ENCODE measurements around the gene FIG4. TPM values are rescaled to one million over a fixed set of nuclear protein-coding genes. Genes with fewer than 3 reads are reported as not detected.
A peak's percentile ranks its signal among the peaks of the same experiment; 100 is the strongest.
"Not testable (repeated sequence)": the region's sequence is repeated elsewhere in the genome, so short reads cannot be mapped to it uniquely, and the experiment has no call there.

The FIG4 gene
- total RNA-seq, 1 donor from 2014 or later = 21.8 TPM

DNA sequence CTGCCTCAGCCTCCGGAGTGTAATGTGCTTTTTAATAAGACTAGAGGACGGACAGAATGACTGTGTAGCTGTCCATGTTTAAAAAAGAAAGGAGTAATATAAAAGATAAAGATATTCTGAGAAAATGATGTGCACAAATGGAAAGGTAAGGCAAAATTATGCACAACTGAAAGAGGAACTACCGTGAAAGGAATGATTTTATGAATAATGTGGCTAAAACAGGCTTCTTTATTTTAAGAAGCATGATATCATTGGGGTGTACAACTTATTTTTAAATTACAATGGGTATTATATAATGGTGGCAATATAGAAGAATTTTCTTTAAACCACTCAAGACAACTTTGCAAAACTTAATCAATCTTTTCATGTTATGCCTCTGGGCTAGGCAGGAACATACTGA lies 78.1 kb downstream of the FIG4 start:
- POLR2A ChIA-PET = no interaction called here
- Mint-ChIP-seq H3K4me1 (peaks cover 42% of the 10 kb centered on the region), H3K4me3 (peak overlapping the region; percentile 52), H3K36me3 (ENCODE audit: low read depth) (peaks cover 40% of the 10 kb centered on the region), H3K27ac (peak overlapping the region; percentile 46), H3K27me3 (no peaks in the 10 kb centered on the region), H3K9me3 (peaks cover 5% of the 10 kb centered on the region)
- CTCF ChIA-PET = interaction anchor here (0.7 kb wide), 1 partner anchor 64 kb away, joined by 3 read pairs; no protein-coding TSS in a partner anchor
- intact Hi-C loops (cut with micrococcal nuclease) = no loop called here
- TF ChIP-seq, protein P1, sequence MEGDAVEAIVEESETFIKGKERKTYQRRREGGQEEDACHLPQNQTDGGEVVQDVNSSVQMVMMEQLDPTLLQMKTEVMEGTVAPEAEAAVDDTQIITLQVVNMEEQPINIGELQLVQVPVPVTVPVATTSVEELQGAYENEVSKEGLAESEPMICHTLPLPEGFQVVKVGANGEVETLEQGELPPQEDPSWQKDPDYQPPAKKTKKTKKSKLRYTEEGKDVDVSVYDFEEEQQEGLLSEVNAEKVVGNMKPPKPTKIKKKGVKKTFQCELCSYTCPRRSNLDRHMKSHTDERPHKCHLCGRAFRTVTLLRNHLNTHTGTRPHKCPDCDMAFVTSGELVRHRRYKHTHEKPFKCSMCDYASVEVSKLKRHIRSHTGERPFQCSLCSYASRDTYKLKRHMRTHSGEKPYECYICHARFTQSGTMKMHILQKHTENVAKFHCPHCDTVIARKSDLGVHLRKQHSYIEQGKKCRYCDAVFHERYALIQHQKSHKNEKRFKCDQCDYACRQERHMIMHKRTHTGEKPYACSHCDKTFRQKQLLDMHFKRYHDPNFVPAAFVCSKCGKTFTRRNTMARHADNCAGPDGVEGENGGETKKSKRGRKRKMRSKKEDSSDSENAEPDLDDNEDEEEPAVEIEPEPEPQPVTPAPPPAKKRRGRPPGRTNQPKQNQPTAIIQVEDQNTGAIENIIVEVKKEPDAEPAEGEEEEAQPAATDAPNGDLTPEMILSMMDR (IDR thresholded peaks at IDR 0.05) = no peak
- no peak for DNase-seq
- ATAC-seq (ENCODE audit: low read depth) = no peak

DNA sequence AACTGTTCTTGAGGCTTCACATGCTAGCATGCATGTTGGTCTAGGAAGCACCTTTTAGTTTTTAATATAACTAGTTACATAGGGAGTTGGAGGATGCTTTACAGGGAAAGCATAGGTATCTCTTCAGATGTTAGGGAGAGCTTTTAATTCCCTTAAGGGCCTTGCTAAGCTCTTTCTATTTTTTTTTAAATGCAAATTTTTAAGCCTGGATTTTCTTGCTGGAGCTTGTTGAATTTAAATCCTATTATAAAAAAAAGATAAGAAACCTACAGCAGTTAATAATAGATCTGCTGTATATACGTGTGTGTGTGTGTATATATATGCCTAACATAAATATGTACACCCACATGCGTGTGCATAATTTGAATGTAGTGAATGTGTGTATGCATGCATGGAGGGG lies 79.0 kb downstream of the FIG4 start:
- POLR2A ChIA-PET = no interaction called here
- TF ChIP-seq, protein P1 (IDR thresholded peaks at IDR 0.05) = no peak
- H3K27ac Mint-ChIP-seq = no peak overlapping the region
- H3K4me1 Mint-ChIP-seq = peaks cover 44% of the 10 kb centered on the region
- H3K36me3 Mint-ChIP-seq (ENCODE audit: low read depth) = peaks cover 34% of the 10 kb centered on the region
- H3K27me3 Mint-ChIP-seq = no peaks in the 10 kb centered on the region
- intact Hi-C loops (cut with micrococcal nuclease) = loop anchor here (5.0 kb wide), 1 partner anchor 267 kb away; no protein-coding TSS in a partner anchor
- CTCF ChIA-PET = interaction anchor here (1.2 kb wide), 1 partner anchor 13 kb away, joined by 3 read pairs; no protein-coding TSS in a partner anchor
- peaks cover 5% of the 10 kb centered on the region for H3K9me3 Mint-ChIP-seq
- H3K4me3 Mint-ChIP-seq = no peak overlapping the region
- ATAC-seq (ENCODE audit: low read depth) (no peak), DNase-seq (no peak)

DNA sequence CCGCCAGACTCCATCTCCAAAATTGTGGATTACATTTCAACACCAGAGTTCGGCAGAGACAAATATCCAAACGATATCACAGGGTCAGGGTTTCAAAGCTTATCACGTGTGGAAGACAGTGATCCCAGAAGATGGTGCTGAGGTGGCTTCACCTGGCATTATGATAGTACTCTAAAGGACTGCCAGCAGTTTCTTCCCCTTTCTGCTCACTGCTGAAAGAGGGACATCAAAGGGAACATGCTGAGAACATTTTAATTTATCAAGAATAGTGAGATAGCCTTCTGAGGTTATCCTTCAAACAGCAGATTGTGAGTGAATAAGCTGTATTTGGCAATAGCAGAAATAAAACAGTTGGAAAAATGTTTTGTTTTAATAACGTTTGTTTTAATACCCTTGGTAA lies 79.7 kb downstream of the FIG4 start:
- no peaks in the 10 kb centered on the region for H3K27me3 Mint-ChIP-seq
- TF ChIP-seq, protein P1 (IDR thresholded peaks at IDR 0.05) = no peak
- peaks cover 47% of the 10 kb centered on the region for H3K4me1 Mint-ChIP-seq
- CTCF ChIA-PET = interaction anchor here (1.2 kb wide), 1 partner anchor 12 kb away, joined by 3 read pairs; no protein-coding TSS in a partner anchor
- H3K4me3 Mint-ChIP-seq = no peak overlapping the region
- peaks cover 5% of the 10 kb centered on the region for H3K9me3 Mint-ChIP-seq
- no peak for ATAC-seq (ENCODE audit: low read depth)
- peaks cover 31% of the 10 kb centered on the region for H3K36me3 Mint-ChIP-seq (ENCODE audit: low read depth)
- POLR2A ChIA-PET = no interaction called here
- DNase-seq = no peak
- H3K27ac Mint-ChIP-seq = peak overlapping the region; percentile 85
- intact Hi-C loops (cut with micrococcal nuclease) = loop anchor here (5.0 kb wide), 1 partner anchor 267 kb away; no protein-coding TSS in a partner anchor

DNA sequence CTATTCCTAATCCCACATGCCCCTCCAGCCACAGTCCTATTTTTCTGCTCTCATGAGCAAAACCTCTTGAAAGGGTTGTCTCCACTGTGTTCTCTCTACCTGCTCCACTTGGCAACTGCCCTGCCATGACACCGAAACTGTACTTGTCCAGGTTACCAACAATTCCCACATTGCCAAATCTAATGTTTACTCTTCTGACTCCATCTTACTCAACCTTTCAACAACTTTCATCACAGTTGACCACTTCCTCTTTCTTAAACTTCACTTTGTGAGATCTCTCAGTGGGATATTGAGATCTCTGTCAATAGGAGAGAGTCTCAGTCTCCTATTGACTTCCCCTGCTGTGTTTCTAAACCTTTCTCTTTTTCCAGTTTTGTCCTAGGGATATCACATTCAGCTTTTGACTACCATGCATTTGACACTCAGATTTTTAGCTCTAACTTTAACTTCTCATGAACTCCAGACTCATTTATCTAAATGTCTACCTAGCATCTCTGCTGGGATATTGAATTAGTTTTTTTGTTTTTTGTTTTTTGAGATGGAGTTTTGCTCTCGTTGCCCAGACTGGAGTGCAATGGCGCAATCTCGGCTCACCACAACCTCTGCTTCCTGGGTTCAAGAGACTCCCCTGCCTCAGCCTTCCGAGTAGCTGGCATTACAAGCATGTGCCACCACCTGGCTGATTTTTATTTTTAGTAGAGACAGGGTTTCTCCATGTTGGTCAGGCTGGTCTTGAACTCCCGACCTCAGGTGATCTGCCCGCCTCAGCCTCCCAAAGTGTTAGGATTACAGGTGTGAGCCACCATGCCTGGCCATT lies 81.1 kb downstream of the FIG4 start:
- peak; percentile 59 for ATAC-seq (ENCODE audit: low read depth)
- H3K27me3 Mint-ChIP-seq, CTCF ChIA-PET, H3K9me3 Mint-ChIP-seq, DNase-seq: not testable (repeated sequence)
- peaks cover 55% of the 10 kb centered on the region for H3K4me1 Mint-ChIP-seq
- intact Hi-C loops (cut with micrococcal nuclease) = loop anchor here (5.0 kb wide), 1 partner anchor 265 kb away; no protein-coding TSS in a partner anchor
- POLR2A ChIA-PET = interaction anchor here (0.6 to 1.5 kb wide), 4 partner anchors 12 to 202 kb away, joined by 4 to 8 read pairs (median 4); no protein-coding TSS in a partner anchor
- peak overlapping the region; percentile 58 for H3K4me3 Mint-ChIP-seq
- peaks cover 25% of the 10 kb centered on the region for H3K36me3 Mint-ChIP-seq (ENCODE audit: low read depth)
- peak overlapping the region; percentile 85 for H3K27ac Mint-ChIP-seq

DNA sequence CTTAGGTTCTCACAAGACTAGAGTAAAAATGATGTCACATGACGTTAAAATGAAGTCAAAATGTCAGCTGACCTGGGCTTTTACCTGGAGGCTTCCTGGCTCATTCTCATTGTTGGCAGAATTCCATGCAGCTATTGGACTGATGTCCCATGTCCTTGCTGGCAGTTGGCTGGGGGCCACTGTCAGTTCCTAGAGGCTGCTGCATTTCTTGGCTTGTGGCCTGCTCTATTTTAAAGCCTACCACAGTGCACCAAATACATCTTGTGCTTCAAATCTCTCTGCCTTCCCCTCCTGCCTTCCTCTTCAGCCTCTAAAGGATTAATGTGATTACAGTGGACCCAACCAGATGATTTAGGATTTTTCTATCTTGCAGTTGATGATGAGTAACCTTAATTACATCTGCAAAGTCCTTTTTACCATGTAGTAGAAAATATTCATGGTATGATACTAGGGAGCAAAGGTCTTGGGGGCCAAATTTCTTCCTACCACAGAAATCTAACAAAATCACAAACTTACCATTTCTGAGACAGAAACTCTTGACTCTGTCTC lies 81.9 kb downstream of the FIG4 start:
- no peak overlapping the region for H3K4me3 Mint-ChIP-seq
- ChIA-PET CTCF (no interaction called here), POLR2A (no interaction called here)
- TF ChIP-seq, protein P1 (IDR thresholded peaks at IDR 0.05) = no peak
- no peaks in the 10 kb centered on the region for H3K27me3 Mint-ChIP-seq
- H3K4me1 Mint-ChIP-seq = peaks cover 55% of the 10 kb centered on the region
- intact Hi-C loops (cut with micrococcal nuclease) = loop anchor here (5.0 kb wide), 1 partner anchor 264 kb away; no protein-coding TSS in a partner anchor
- DNase-seq (no peak), ATAC-seq (ENCODE audit: low read depth) (no peak)
- H3K27ac Mint-ChIP-seq = peak overlapping the region; percentile 85
- H3K36me3 Mint-ChIP-seq (ENCODE audit: low read depth) = peaks cover 25% of the 10 kb centered on the region
- peaks cover 5% of the 10 kb centered on the region for H3K9me3 Mint-ChIP-seq
